Retinal pigment epithelial cell (primary cell): ENCODE results near the gene MN1.

ENCODE experiments used
- DNase-seq: peaks from one replicate; pipeline ENCODE4 v3.0.0-alpha.2; 2010; ENCODE audit warnings: low read depth
- H3K4me3 ChIP-seq: 2 replicates; pipeline ENCODE4 v1.5.1; 2011; ENCODE audit warnings: mild to moderate bottlenecking, low read length, control low read depth, moderate library complexity
- TF ChIP-seq, protein P1 (sequence below): conservative IDR thresholded peaks from 2 replicates; pipeline ENCODE4 v1.5.1; 2011; ENCODE audit warnings: low read depth, low read length, control low read depth, inconsistent platforms

MN1 gene

DNA sequence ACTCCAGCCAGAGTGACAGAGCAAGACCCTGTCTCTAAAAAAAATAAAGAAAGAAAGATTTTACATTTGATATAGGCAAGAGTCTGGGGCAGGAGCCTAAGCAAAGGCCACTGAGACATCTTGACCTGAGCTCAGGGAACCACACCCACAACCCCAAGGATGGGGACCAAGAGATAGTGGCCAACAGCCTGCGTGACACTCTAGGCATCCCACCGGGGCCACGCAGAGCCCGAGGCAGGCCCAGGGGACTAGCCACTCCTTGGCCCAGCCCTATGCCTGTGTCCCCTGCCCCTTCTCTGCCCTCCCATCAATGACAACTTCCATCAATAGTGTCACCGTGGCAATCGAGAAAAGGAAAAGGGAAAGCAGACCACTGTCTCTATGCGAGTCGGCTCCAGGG is 41.1 kb downstream of the MN1 start:
- DNase-seq: no peak
- no peak overlapping the region for H3K4me3 ChIP-seq
- TF ChIP-seq, protein P1, sequence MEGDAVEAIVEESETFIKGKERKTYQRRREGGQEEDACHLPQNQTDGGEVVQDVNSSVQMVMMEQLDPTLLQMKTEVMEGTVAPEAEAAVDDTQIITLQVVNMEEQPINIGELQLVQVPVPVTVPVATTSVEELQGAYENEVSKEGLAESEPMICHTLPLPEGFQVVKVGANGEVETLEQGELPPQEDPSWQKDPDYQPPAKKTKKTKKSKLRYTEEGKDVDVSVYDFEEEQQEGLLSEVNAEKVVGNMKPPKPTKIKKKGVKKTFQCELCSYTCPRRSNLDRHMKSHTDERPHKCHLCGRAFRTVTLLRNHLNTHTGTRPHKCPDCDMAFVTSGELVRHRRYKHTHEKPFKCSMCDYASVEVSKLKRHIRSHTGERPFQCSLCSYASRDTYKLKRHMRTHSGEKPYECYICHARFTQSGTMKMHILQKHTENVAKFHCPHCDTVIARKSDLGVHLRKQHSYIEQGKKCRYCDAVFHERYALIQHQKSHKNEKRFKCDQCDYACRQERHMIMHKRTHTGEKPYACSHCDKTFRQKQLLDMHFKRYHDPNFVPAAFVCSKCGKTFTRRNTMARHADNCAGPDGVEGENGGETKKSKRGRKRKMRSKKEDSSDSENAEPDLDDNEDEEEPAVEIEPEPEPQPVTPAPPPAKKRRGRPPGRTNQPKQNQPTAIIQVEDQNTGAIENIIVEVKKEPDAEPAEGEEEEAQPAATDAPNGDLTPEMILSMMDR: no peak

DNA sequence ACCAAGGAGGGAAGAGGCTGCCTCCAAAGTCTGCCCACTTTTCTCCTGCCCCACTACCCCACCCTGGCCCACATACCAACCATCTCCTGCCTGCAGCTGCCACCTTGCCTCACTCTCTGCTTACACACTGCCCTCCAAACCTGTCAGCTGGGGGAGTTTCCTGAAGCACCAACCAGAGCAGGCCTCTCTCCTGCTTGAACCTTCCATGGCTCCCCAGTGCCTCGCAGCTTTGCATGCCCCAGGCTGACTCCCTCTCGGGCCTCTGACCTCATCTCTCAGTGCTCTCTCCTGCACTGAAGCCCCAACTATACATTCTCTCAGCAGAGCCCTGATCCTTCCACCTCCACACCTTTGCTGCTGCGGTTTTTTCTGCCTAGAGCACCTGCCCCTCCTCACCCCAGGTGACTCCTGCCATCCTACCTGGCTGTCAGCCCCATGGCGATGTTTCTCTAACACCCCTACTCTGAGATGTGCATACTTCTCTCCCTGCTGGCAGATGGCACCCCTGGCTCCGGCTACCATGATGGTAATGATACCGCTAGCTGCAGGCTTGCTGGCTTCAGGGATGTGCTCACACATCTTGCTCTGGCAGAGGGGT is 43.5 kb downstream of the MN1 start:
- H3K4me3 ChIP-seq: no peak overlapping the region
- no peak for DNase-seq
- TF ChIP-seq, protein P1: no peak

- no peak overlapping the region for H3K4me3 ChIP-seq
- TF ChIP-seq, protein P1: no peak
- DNase-seq: no peak
Measured at GRCh38 chr22:27756212-27756660, 45.3 kb downstream of the MN1 start.

DNA sequence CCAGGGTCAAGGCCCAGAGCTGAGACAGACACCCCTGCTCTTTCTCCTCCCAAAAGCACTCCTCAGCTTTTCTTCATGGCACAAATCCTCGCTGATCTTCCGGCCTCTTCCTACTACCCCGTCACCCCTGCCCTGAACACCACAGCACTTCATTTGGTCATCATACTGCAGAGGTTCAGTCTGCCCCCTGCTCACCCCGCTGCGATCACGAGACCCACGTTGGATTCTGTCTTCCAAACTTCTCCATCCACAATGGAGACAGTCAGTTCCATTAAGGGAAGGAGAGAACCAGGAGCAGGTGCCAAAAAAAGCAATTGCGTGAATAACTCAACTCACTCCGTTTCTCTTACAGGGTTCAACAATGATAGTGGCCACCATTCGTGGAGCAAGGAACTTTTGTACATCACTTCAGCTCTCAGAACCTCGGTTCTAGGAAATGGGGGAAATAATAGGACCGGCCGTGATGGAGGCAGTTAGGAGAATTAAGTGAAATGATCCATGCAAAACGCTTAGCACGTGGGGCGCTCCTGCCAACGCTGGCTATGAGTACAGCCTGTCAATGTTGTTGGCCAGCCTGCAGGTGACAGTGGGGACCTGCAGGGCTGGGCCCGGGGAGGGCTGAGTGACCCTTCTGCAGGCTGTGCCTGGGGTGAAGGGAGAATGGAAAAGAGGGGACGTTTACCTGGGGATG is 45.9 kb downstream of the MN1 start:
- H3K4me3 ChIP-seq: no peak overlapping the region
- DNase-seq: no peak
- TF ChIP-seq, protein P1: no peak

- no peak overlapping the region for H3K4me3 ChIP-seq
- TF ChIP-seq, protein P1: no peak
- no peak for DNase-seq
Measured at GRCh38 chr22:27754888-27755480, 46.6 kb downstream of the MN1 start.

GRCh38 chr22:27754247-27754887 is 47.2 kb downstream of the MN1 start:
- TF ChIP-seq, protein P1: no peak
- H3K4me3 ChIP-seq: no peak overlapping the region
- no peak for DNase-seq
